GM21529 (cell line): ENCODE results near the gene SPARCL1.
"Not testable (repeated sequence)": the region's sequence is repeated elsewhere in the genome, so short reads cannot be mapped to it uniquely, and the experiment has no call there.

Experiments
- ATAC-seq: cut with Tn5 transposase; IDR thresholded peaks from one replicate; pipeline ENCODE4 v1.9.1; 2021; ENCODE audit not compliant: unreplicated experiment

SPARCL1 gene

DNA sequence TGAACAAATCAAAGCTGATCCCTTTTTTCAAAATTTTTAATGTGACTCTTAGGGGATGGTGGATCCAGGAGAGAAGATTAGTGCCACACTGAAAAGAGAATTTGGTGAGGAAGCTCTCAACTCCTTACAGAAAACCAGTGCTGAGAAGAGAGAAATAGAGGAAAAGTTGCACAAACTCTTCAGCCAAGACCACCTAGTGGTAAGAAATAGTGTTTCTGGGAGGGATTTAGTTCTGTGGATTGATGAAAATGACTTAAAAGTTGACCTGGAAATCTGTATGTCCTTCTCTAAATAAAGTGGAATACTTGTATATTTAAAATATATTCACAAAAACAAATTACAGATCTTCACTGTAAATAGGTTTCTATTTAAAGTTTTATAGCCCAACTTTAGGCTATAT lies 77.6 kb downstream of the SPARCL1 start:
- ATAC-seq: no peak

DNA sequence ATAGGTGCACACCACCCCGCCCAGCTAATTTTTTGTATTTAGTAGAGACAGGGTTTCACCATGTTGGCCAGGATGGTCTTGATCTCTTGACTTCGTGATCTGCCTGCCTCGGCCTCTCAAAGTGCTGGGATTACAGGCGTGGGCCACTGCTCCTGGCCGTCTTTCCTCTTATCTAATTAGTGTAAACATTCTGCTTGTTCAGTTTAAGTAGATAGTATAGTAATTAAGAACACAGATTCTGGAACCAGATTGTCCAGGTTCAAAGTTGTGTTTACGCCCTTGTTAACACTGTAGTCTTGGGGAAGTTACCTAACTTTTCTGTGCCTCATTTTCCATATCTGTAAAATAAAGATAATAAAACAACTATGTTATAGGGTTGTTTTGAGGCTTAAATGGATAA lies 82.8 kb downstream of the SPARCL1 start:
- ATAC-seq: not testable (repeated sequence)

DNA sequence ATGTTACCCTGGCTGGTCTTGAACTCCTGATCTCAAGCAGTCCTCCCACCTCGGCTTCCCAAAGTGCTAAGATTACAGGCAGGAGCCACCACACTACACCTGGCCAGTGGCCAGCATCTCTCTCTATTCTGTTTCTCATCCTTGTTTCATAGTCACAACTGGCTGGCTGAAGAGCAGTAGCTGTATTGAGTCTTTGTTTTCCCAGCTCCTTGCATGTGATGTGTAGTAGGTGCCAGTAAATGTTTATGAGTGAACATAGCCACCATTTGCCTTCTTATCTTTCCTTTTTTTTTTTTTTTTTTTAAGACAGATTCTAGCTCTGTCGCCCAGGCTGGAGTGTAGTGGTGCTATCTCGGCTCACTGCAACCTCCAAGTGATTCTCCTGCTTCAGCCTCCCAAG lies 83.2 kb downstream of the SPARCL1 start:
- no peak for ATAC-seq

DNA sequence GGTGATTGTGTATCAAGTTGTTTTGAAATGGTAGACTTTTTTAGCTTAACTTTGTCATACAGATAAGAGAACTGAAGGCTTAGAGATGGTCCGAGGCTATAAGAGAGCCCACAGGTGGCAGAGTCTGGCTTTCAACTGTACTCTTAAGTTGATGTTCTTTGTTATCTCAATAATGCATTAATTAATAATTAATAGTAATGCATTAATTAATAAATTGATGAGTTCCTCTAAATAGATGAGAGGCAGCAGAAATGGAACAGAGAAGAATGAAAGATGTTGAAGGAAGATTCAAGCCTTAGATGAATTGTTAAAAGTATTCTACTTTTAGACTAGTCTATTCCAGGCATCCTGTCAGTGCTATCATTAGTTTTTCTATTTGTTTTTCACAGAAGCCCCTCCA lies 84.4 kb downstream of the SPARCL1 start:
- ATAC-seq: no peak

DNA sequence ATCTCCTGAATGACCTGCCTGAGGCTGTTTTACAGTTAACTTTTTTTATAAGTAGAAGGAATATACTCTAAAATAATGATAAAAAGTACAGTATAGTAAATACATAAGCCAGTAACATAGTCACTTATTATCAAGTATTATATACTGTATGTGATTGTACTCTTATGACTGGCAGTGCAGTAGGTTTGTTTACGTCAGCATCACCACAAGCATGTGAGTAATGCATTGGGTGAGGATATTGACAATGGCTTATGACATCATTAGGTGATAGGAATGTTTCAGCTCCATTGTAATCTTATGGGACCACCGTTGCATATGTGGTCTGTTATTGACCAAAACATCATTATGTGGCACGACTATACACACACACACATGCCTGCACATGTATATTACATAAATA lies 86.3 kb downstream of the SPARCL1 start:
- ATAC-seq: no peak

DNA sequence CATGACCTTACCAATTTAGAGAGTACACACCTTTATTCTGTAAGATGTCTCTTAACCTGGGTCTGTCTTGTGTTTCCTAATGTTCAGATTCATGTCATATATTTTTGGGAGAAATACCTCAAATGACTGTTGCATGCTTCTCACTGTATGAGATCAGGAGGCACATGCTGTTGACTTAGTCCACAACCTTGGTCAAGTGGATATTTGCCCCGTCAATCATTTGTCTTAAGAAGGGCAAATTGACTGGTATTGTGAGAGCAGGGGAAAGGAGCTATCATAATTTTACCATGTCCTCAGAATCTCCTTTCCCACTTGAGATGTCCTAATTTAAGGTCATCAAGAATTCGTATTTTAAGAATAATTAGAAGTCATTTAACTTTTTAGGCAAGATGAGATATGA lies 95.8 kb downstream of the SPARCL1 start:
- no peak for ATAC-seq

DNA sequence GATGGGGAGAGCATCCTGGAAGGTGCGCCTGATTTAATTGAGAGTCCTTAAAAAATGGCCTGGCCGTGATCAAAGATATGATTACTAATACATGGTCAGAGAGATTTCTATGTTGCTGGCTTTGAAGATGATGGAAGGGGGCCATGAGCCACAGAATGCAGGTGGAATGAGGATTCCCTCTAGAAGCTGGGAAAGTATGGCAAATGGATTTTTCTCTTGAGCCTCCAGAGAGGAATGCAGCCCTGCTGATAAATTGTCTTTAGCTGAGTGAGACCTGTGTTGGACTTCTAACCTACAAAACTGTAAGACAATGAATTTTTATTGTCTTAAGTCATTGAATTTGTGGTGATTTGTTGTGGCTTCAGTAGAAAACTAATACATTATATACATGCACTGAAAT lies 99.1 kb downstream of the SPARCL1 start:
- ATAC-seq: no peak

DNA sequence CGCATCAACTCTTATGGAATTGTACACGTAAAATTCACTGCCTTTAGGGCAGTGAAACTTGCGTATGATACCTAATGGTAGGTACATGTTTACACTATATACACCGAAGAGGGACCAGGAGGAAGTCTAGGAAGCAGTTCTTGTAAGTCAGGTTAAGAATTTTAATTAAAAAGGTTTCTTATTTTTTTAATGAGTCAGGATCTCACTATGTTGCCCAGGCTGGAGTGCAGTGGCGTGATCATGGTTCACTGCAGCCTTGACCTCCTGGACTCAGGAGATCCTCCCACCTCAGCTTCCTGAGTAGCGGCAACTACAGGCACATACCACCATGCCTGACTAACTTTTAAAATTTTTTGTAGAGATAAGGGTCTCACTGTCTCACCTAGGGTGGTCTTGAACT lies 100.2 kb downstream of the SPARCL1 start:
- no peak for ATAC-seq

DNA sequence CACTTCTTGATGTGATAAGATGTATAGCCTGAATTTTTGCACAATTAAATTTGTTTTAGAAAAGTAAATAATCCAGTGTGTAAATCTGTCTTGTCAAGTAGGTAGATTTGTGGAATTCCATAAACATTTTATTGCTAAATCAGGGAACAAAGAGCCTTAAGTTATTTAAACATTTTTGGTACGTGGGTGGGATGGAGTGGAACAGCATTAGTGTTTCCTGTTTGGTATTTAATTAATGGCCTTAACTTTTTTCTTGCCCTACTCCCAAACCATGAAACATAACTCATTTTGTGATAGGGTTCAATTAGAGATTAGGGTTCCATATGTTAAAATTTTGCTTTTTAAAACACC lies 101.7 kb downstream of the SPARCL1 start:
- no peak for ATAC-seq

DNA sequence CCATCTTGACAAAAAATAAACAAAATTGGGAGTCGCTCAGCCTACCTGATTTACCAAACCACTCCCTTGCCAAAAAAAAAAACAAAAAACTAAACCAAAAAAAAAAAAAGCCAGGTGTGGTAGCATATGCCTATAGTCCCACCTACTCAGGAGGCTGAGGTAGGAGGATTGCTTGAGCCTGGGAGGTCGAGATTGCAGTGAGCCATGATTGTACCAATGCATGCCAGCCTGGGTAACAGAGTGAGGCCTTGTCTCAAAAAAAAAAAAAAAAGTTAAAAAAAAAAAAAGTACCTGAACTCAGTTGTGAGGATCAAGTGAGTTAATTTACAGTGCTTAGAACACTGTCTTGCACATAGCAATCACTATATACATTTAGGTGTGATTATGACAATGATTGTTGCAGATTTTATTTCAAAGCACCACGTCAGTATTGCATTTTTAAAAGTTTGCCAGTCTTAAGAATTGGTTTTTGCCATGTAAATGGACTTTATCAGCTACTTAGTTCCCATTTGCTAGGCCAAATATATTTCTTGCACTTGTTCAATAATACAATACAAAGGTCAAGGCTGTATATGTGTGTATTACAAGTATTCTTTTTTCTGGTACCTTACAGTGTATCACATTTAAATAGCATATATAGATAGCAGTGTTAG lies 102.2 kb downstream of the SPARCL1 start:
- ATAC-seq: no peak

DNA sequence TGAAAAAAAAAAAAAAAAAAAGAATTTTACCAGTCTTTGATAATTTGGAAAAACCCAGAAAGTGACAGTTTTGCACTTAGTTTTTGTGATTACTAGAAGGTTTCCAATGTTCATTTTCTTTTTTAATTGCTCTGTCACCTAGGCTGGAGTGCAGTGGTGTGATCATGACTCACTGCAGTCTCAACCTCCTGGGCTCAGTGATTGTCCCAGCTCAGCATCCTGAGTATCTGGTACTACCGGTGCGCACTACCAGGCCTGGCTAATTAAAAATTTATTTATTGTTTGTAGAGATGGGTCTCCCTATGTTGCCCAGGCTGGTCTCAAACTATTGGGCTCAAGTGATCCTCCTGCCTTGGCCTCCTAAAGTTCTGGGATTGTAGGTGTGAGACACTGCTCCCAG lies 103.5 kb downstream of the SPARCL1 start:
- ATAC-seq: no peak

DNA sequence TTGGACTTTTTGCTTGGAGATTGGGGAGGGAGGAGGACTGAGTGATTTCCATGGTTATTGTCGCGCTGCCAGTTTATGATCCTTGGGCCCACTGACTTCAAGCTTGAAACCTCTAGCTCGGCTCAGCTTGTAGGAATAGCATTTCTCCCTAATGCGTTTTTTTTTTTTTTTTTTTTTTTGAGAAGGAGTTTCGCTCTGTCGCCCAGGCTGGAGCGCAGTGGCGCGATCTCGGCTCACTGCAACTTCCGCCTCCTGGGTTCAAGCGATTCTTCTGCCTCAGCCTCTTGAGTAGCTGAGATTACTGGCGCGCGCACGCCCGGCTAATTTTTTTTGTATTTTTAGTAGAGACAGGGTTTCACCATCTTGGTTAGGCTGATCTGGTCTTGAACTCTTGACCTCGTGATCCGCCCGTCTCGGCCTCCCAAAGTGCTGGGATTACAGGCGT lies 105.1 kb downstream of the SPARCL1 start:
- ATAC-seq: not testable (repeated sequence)
